HG03196 (cell line): ENCODE results near the gene NPAP1.
"Not testable (repeated sequence)": the region's sequence is repeated elsewhere in the genome, so short reads cannot be mapped to it uniquely, and the experiment has no call there.

Source experiments
- ATAC-seq: cut with Tn5 transposase; IDR thresholded peaks from one replicate; pipeline ENCODE4 v1.9.1; 2021; ENCODE audit not compliant: unreplicated experiment

The NPAP1 gene

GRCh38 chr15:24675332-24676144 lies at the start of gene NPAP1:
TSS of gene NPAP1 (plus strand) at chr15:24675775. CDS start at chr15:24675868, 93 bp downstream.
- no peak for ATAC-seq

- ATAC-seq, result no peak
These were observed 48.1 kb upstream of the NPAP1 start for GRCh38 chr15:24627443-24627842.

- no peak for ATAC-seq
These were observed 42.5 kb upstream of the NPAP1 start for GRCh38 chr15:24633082-24633481.

- not testable (repeated sequence) for ATAC-seq
These were observed 36.2 kb upstream of the NPAP1 start for GRCh38 chr15:24639412-24639811.

- no peak for ATAC-seq
These were observed 29.9 kb upstream of the NPAP1 start for GRCh38 chr15:24645627-24646026.

- no peak for ATAC-seq
These were observed 16.0 kb upstream of the NPAP1 start for GRCh38 chr15:24659622-24660021.

- no peak for ATAC-seq
These were observed 12.6 kb upstream of the NPAP1 start for GRCh38 chr15:24662991-24663390.

GRCh38 chr15:24676431-24676830 lies 856 bp downstream of the NPAP1 start:
- ATAC-seq, result no peak

- ATAC-seq, result no peak
These were observed 2.9 kb downstream of the NPAP1 start for GRCh38 chr15:24678485-24678884.

- ATAC-seq, result no peak
These were observed 6.4 kb downstream of the NPAP1 start for GRCh38 chr15:24682002-24682401.

GRCh38 chr15:24682905-24683304 lies 7.3 kb downstream of the NPAP1 start:
- not testable (repeated sequence) for ATAC-seq

- no peak for ATAC-seq
These were observed 8.2 kb downstream of the NPAP1 start for GRCh38 chr15:24683736-24684135.

GRCh38 chr15:24684313-24684712 lies 8.7 kb downstream of the NPAP1 start:
- ATAC-seq, result no peak

- no peak for ATAC-seq
These were observed 20.6 kb downstream of the NPAP1 start for GRCh38 chr15:24696201-24696600.

- no peak for ATAC-seq
These were observed 21.3 kb downstream of the NPAP1 start for GRCh38 chr15:24696842-24697241.

GRCh38 chr15:24718289-24719082 lies 42.9 kb downstream of the NPAP1 start:
- ATAC-seq, result no peak

- no peak for ATAC-seq
These were observed 54.2 kb downstream of the NPAP1 start for GRCh38 chr15:24729760-24730159.
